Neural crest cell (in vitro differentiated cells): ENCODE results near the gene HIF3A. TPM values are rescaled to one million over a fixed set of nuclear protein-coding genes. Genes with fewer than 3 reads are reported as not detected.
A peak's percentile ranks its signal among the peaks of the same experiment; 100 is the strongest.

Source experiments
- DNase-seq: peaks from one replicate; pipeline ENCODE4 v3.0.0; 2021; ENCODE audit warnings: low read depth, mixed read lengths, low spot score
- H3K27ac Mint-ChIP-seq: one replicate; pipeline ENCODE4 v1.8.0; 2021; ENCODE audit warnings: mild to moderate bottlenecking, mixed read lengths; ENCODE audit not compliant: unreplicated experiment
- H3K27me3 Mint-ChIP-seq: 2 replicates; pipeline ENCODE4 v1.8.0; 2021; ENCODE audit warnings: low read depth, mild to moderate bottlenecking, mixed read lengths
- H3K36me3 Mint-ChIP-seq: 2 replicates; pipeline ENCODE4 v1.8.0; 2021; ENCODE audit warnings: low read depth, mild to moderate bottlenecking, mixed read lengths
- H3K4me1 Mint-ChIP-seq: 2 replicates; pipeline ENCODE4 v1.8.0; 2021; ENCODE audit warnings: mixed read lengths
- H3K4me3 Mint-ChIP-seq: one replicate; pipeline ENCODE4 v1.8.0; 2021; ENCODE audit warnings: mild to moderate bottlenecking, mixed read lengths
- H3K9me3 Mint-ChIP-seq: 2 replicates; pipeline ENCODE4 v1.8.0; 2021; ENCODE audit warnings: mixed read lengths
- total RNA-seq: library from RNA; stranded (reverse); gene quantifications from 2 replicates; pipeline ENCODE4 v1.2.1, GENCODE V29; 2021
- TF ChIP-seq, protein P1 (sequence below): fragments of 200-600 bp; sonication (generic); conservative IDR thresholded peaks from 2 replicates; pipeline ENCODE4 v1.5.0; 2021; ENCODE audit warnings: antibody characterized with exemption, mild to moderate bottlenecking

HIF3A gene
- total RNA-seq, 1 donor from 2014 or later: 7.6 TPM

DNA sequence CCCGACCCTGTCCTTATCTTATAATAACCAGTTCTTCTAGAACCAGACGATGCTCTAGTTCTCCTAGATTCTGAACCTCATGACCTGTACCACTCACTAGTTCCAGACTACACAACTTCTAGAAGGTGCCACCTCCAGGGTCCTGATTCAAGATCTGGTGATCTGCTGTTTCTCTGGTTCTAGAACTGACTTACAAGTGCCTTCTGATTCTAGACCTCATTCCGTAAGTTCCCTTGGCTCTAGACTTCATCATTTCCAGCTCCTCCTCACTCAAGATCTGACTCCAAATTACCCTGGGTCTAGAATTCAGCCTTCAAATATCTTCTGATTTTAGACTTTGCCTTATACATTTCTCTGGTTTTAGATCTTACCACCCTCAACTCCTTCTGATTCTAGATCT is 45.1 kb downstream of the HIF3A start:
- TF ChIP-seq, protein P1, sequence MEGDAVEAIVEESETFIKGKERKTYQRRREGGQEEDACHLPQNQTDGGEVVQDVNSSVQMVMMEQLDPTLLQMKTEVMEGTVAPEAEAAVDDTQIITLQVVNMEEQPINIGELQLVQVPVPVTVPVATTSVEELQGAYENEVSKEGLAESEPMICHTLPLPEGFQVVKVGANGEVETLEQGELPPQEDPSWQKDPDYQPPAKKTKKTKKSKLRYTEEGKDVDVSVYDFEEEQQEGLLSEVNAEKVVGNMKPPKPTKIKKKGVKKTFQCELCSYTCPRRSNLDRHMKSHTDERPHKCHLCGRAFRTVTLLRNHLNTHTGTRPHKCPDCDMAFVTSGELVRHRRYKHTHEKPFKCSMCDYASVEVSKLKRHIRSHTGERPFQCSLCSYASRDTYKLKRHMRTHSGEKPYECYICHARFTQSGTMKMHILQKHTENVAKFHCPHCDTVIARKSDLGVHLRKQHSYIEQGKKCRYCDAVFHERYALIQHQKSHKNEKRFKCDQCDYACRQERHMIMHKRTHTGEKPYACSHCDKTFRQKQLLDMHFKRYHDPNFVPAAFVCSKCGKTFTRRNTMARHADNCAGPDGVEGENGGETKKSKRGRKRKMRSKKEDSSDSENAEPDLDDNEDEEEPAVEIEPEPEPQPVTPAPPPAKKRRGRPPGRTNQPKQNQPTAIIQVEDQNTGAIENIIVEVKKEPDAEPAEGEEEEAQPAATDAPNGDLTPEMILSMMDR: no peak
- Mint-ChIP-seq H3K4me3 (no peak overlapping the region), H3K9me3 (no peaks in the 10 kb centered on the region), H3K27ac (no peak overlapping the region), H3K36me3 (no peaks in the 10 kb centered on the region), H3K4me1 (peaks cover 28% of the 10 kb centered on the region), H3K27me3 (no peaks in the 10 kb centered on the region)
- DNase-seq: no peak

DNA sequence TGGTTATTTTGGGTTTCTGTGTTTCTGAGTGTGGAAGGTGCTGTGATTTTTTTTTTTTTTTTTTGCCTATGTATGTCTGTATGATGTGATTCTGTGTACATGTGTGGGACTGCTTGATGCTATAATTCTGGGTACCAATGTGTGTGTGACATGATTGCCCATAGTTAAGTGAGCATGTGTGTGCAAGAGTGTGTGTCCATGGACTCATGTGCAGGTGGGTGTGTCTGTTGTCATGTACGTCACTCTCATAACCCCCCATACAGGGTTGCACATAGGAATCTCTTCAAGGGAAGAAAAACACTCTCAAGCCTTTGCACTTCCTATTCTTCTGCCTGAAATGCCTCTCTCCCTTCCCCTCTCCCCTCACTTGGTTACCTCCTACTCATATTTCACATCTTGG is 47.5 kb downstream of the HIF3A start:
- Mint-ChIP-seq H3K27me3 (no peaks in the 10 kb centered on the region), H3K36me3 (peaks cover 3% of the 10 kb centered on the region), H3K4me1 (peaks cover 40% of the 10 kb centered on the region), H3K27ac (no peak overlapping the region), H3K9me3 (no peaks in the 10 kb centered on the region), H3K4me3 (peak overlapping the region; percentile 41)
- TF ChIP-seq, protein P1: no peak
- no peak for DNase-seq

- H3K4me1 Mint-ChIP-seq: peaks cover 36% of the 10 kb centered on the region
- TF ChIP-seq, protein P1: no peak
- no peak overlapping the region for H3K27ac Mint-ChIP-seq
- peak overlapping the region; percentile 99 for H3K4me3 Mint-ChIP-seq
- peaks cover 3% of the 10 kb centered on the region for H3K36me3 Mint-ChIP-seq
- H3K27me3 Mint-ChIP-seq: no peaks in the 10 kb centered on the region
- DNase-seq: no peak
- no peaks in the 10 kb centered on the region for H3K9me3 Mint-ChIP-seq
Observed at GRCh38 chr19:46345157-46345556, 48.3 kb downstream of the HIF3A start.

- peak within 1 kb of the TSS; percentile 99 for H3K27ac Mint-ChIP-seq
- peaks cover 38% of the 10 kb centered on the region for H3K4me1 Mint-ChIP-seq
- H3K4me3 Mint-ChIP-seq: peak within 1 kb of the TSS; percentile 99
- H3K9me3 Mint-ChIP-seq: no peaks in the 10 kb centered on the region
- peak; percentile 87 for DNase-seq
- TF ChIP-seq, protein P1: peak; percentile 78
- H3K27me3 Mint-ChIP-seq: no peaks in the 10 kb centered on the region
- H3K36me3 Mint-ChIP-seq: peaks cover 3% of the 10 kb centered on the region
Observed at GRCh38 chr19:46346821-46347571, 50.2 kb downstream of the HIF3A start, which contains the start of gene PPP5C. PPP5C (plus strand) TSS chr19:46347087; CDS start chr19:46347097, 10 bp downstream.

DNA sequence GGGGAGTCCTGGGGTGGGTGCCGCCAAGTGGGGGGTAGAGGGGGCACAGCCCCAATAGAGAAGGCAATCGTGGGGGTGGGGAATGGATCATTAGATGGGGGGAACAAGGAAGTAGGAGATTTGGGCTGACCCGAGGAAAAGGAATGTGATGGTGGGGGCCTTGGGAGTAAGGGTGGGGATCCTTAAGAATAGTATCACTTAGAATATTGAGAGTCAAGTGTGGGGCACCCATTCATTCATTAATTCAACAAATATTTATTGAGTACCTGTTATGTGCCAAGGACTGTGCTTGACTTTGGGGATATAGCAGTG is 50.7 kb downstream of the HIF3A start:
- Mint-ChIP-seq H3K9me3 (no peaks in the 10 kb centered on the region), H3K4me3 (peak overlapping the region; percentile 99), H3K27ac (peak overlapping the region; percentile 99), H3K27me3 (no peaks in the 10 kb centered on the region), H3K4me1 (peaks cover 38% of the 10 kb centered on the region), H3K36me3 (peaks cover 3% of the 10 kb centered on the region)
- TF ChIP-seq, protein P1: no peak
- DNase-seq: no peak
